Subcutaneous adipose tissue (tissue), 4 donors: Measurements from ENCODE around the gene ABCF3. TPM values are rescaled to one million over a fixed set of nuclear protein-coding genes. Genes with fewer than 3 reads are reported as not detected.

ENCODE experiments used
- total RNA-seq, 4 donors: library from RNA; depleted of rRNA; stranded (reverse); fragments of >200 nt; gene quantifications; one replicate each; pipeline ENCODE4 v1.1.0, GENCODE V29; 2016
- TF ChIP-seq, protein P1 (sequence below): fragments of 450-650 bp; IDR thresholded peaks from one replicate; pipeline ENCODE4 v1.5.1; 2016; ENCODE audit warnings: low read depth, mild to moderate bottlenecking, control low read depth, antibody characterized with exemption, moderate library complexity

Gene ABCF3
- total RNA-seq, 4 donors from 2014 or later, result 40.8 to 72.5 (median 54.0) TPM

DNA sequence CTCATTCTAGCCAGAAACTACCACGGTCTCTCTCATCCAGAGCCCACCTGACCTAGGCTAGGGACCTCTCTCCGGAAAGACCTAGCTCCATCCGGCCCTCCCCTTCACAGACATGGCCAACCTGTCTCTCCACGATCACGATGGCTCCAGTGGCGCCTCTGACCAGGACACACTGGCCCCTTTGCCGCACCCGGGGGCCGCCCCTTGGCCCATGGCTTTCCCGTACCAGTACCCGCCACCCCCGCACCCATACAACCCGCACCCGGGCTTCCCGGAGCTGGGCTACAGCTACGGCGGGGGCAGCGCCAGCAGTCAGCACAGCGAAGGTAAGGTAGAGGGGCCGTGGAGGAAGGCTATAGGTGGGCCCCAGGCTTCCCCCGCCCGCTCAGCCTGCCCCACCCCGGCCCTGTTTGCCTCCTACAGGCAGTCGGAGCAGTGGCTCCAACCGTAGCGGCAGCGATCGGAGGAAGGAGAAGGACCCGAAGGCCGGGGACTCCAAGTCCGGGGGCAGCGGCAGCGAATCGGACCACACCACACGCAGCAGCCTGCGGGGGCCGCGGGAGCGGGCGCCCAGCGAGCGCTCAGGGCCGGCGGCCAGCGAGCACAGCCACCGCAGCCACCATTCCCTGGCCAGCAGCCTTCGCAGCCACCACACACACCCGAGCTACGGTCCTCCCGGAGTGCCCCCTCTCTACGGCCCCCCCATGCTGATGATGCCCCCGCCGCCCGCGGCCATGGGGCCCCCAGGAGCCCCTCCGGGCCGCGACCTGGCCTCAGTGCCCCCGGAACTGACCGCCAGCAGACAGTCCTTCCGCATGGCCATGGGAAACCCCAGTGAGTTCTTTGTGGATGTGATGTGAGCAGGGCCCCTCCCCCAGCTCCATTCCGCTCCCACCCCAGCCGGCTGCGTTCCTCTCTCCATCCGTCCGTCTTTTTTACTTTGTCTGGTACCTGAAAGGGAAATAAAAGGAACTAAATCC lies 15.8 kb upstream of the ABCF3 start:
- TF ChIP-seq, protein P1, sequence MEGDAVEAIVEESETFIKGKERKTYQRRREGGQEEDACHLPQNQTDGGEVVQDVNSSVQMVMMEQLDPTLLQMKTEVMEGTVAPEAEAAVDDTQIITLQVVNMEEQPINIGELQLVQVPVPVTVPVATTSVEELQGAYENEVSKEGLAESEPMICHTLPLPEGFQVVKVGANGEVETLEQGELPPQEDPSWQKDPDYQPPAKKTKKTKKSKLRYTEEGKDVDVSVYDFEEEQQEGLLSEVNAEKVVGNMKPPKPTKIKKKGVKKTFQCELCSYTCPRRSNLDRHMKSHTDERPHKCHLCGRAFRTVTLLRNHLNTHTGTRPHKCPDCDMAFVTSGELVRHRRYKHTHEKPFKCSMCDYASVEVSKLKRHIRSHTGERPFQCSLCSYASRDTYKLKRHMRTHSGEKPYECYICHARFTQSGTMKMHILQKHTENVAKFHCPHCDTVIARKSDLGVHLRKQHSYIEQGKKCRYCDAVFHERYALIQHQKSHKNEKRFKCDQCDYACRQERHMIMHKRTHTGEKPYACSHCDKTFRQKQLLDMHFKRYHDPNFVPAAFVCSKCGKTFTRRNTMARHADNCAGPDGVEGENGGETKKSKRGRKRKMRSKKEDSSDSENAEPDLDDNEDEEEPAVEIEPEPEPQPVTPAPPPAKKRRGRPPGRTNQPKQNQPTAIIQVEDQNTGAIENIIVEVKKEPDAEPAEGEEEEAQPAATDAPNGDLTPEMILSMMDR, result no peak

DNA sequence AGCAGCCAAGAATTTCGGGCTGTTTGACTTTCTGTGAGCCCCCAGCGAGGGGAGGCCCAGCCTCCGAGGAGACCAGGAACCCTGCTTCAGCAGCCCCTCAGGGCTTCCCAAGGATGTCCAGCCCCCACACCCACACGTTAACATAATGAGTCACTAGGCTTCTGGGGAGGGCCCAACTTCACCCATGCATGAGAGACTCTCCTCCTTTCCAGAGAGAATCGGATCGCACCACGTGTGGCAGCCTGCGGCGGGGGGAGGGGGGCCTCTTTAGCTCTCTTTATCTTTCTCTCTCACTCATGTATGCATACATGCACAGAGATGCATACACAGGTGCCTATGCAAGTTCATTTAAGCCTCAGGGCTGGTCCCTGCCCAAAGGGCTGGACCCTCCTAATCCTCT lies 14.4 kb upstream of the ABCF3 start:
- TF ChIP-seq, protein P1, result no peak

DNA sequence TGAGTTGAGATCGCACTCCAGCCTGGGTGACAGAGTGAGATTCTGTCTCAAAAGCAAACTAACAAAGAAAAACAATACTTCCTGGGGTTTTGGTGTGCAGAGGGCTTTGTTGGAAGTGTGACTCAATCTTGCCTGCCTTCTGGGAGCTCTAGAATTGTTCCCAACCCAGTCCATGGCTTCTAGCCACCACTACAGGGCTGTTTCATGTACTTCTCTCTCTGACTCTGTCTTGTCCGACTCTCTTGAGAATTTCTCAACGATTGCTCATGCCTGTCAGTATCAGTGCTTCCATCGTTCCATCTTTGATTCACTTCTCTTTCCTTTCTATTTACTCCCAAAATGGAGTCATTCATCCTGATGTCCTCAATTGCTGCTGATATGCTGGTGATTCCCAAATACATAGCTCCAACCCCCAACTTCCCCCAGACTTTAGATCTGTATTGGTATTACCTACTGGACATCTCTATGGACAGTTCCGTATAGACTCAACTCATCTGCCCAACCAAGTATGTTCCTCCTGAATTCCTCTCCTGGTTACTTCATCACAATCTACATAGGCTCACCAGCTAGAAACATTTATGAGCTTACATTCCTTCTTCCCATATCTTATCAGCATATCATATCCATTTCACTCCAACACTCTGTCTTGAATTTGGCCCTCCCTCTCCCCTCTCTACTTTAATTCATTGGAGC lies 13.2 kb upstream of the ABCF3 start:
- TF ChIP-seq, protein P1, result no peak

- TF ChIP-seq, protein P1, result no peak
These were observed 12.7 kb upstream of the ABCF3 start for GRCh38 chr3:184173374-184173722.

GRCh38 chr3:184174284-184174645 lies 11.7 kb upstream of the ABCF3 start:
- TF ChIP-seq, protein P1, result no peak

DNA sequence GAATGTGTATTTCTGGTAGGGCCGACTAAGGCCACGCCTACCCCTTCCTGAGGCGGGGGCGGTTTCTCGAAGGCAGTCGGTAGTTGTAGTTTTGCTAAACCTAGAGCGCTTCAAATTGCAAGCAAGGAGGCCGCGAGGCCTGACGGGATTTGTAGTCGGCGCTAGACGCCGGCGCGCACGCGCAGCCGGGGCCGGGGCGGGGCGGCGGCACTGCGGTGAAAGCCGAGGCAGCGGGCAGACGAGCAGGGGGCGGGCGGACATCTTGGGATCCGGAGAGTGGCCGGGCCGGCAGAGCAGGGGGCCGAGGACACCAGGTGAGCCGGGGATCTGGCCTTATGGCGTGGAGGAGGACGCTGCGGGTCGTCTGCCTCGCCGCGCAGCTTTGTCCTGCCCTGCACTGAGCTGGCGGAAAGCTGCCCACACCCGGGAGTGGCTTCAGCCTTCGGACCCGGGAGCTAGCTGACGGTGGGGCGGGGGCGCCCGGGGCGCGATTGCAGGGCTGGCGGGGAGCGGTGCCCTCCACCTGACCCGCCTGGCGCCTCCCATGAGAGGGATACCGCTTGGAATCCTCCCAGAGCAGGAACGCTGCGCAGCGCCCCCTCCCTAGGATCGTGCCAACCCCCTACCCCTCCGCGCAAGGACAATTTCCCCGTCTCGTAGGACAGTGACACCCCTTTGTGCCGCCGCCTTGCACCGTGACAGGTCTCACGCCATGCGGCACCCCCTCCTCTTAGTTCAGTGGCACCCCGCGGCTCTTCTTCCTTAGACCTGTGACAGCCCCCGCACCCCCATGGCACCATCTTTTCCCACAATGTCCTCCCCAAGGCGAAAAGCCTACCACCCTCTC lies 11.1 kb upstream of the ABCF3 start, which contains the start of gene AP2M1:
Gene AP2M1 (plus strand): TSS at position 210 of the 847 bp plus-strand sequence. CDS start 2,139 bp downstream, outside the sequence.
- TF ChIP-seq, protein P1, result no peak

DNA sequence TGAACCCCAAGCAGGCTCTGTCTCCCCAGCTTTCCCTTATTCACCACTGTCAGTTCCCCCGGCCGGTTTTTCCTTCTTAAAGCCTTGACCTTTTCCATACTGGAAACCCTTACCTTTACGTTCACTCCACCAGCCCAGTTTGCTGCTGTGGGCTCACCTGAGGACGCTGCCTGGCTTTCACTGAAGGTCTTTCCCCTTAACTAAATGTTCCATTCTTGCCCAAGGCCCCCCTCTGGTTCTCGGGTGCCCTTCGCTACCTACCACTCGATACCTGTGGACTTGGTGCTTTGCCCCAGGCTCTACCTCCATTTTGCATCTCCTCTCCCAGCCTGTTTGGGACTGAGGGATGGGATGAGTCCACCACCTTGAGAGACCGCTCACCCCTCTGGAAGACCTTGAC lies 10.5 kb upstream of the ABCF3 start:
- TF ChIP-seq, protein P1, result no peak
